T-helper 22 cell (primary cell): ENCODE data around the gene CPTP.
"Not testable (repeated sequence)": the region's sequence is repeated elsewhere in the genome, so short reads cannot be mapped to it uniquely, and the experiment has no call there.

ENCODE experiments used
- DNase-seq: peaks from one replicate; pipeline ENCODE4 v3.0.0-alpha.2; 2020; ENCODE audit warnings: low read depth

Gene CPTP

GRCh38 chr1:1307261-1307922 lies 17.2 kb upstream of the CPTP start:
- DNase-seq = no peak

DNA sequence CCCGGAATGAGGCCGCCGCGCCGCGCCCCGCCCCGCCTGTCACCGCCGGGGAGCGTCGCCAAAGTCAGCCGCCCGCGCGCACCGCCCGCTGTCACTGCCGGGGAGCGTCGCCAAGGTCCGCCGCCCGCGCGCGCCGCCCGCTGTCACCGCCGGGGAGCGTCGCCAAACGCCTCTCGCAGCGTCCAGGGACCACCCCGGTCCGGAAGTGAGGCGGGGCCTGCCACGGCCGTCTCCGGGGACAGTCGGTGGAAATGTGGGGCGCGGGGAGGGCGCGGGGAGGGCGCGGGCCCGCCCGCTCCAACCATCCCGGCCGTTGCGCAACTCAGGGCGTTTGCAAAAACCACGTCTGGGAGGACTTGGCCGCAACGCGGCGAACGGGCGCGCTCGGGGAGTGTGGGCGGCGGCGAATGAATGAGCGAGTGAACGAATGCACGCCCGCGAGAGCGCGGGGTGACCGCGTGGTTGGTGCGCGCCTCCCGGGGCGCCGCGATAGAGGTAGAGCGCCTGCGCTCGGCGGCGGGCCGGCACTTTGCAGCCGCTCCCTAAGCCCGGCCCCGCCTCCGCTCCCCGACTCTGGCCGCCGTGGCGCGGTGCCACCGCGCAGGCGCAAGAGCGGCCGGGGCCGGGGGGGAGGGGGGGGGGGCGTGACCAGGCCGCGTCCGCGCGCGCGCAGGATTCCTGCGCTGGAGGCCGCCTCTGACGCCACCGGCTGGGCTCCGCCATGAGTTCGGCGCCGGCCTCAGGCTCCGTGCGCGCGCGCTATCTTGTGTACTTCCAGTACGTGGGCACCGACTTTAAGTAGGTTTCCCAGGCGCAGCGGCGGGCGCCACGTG lies 16.5 kb upstream of the CPTP start, which contains the start of the genes ACAP3 and PUSL1:
Gene ACAP3 (minus strand): TSS at position 8 of the 833 bp plus-strand sequence. CDS start 115 bp downstream, outside the sequence.
Gene PUSL1 (plus strand): TSS at position 675 of the 833 bp plus-strand sequence. CDS start 47 bp downstream, at position 722.
- peak; percentile 82 for DNase-seq

DNA sequence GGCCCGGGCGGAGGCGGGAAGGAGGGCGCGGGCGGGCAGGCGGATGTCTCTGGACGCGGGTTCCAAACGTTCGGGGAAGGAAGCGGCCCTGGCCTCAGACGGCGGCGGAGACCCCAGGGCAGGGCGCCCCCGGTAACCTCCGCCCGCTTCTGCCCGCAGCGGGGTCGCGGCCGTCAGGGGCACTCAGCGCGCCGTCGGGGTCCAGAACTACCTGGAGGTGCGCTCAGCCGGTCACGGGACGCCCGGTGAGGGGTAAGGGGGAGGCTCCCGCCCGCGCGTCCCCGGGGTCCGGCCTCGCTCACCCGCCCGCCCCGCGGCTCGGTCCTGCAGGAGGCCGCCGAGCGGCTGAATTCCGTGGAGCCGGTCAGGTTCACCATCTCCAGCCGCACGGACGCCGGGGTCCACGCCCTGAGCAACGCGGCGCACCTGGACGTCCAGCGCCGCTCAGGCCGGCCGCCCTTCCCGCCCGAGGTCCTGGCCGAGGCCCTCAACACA lies 15.8 kb upstream of the CPTP start:
- no peak for DNase-seq

DNA sequence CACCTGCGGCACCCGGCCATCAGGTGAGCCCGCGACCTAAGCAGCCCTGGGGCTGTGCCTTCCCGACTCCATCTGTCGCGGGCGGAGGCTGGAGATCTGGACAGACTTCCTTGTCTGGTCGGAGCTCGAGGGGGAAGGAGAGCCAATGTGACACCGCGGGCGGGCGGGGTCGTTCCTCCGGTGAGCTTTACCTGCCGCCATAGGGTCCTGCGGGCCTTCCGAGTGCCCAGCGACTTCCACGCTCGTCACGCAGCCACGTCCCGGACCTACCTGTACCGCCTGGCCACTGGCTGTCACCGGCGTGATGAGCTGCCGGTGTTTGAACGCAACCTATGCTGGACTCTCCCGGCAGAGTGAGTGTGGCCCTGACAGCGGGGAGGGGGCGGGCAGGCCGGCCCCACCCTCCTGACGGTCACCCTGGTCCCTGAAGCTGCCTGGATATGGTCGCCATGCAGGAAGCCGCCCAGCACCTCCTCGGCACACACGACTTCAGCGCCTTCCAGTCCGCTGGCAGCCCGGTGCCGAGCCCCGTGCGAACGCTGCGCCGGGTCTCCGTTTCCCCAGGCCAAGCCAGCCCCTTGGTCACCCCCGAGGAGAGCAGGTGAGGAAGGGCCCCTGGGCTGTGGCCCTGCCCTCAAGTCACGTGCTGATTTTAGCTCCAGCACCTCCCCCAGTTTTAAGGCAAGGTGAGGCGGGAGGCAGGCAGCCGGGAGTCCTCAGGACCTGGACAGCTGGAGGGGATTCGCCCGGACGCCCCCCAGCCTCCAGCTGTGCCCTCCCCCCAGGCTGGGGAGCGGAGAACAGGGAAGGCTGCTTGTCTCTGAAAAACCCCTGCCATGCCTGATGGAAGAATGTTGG lies 15.1 kb upstream of the CPTP start:
- no peak for DNase-seq

DNA sequence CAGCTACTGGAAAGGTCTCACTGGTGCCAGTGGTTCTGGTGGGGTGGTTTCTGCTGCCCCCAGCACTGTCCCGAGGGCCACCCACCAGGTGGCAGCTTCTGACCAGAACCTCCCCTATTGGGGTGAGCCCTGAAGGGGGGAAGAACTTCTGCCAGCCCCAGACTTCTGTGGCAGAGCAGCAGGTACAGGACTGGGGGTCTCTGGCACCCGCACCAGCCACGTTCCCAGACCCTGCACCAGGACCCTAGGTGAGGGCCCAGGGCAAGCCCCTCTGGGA lies 14.6 kb upstream of the CPTP start:
- no peak for DNase-seq

DNA sequence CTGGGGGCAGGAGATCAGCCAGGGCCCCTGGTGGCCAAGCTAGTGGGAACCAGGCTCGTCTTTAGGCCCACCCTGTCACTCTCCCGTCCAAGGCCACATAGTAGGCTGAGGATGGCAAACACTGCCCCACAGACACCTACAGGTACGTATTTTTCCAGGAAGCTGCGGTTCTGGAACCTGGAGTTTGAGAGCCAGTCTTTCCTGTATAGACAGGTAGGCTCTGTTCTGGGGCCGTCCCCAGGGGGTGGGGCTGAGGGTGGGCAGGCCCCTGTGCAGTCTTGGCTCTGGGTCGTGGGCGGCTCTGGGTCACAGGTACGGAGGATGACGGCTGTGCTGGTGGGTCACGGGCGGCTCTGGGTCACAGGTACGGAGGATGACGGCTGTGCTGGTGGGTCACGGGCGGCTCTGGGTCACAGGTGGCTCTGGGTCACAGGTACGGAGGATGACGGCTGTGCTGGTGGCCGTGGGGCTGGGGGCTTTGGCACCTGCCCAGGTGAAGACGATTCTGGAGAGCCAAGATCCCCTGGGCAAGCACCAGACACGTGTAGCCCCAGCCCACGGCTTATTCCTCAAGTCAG lies 14.0 kb upstream of the CPTP start:
- DNase-seq = no peak

- DNase-seq = no peak
These were observed 13.2 kb upstream of the CPTP start for GRCh38 chr1:1311107-1312104.

GRCh38 chr1:1312450-1313314 lies 11.9 kb upstream of the CPTP start:
- DNase-seq = no peak

DNA sequence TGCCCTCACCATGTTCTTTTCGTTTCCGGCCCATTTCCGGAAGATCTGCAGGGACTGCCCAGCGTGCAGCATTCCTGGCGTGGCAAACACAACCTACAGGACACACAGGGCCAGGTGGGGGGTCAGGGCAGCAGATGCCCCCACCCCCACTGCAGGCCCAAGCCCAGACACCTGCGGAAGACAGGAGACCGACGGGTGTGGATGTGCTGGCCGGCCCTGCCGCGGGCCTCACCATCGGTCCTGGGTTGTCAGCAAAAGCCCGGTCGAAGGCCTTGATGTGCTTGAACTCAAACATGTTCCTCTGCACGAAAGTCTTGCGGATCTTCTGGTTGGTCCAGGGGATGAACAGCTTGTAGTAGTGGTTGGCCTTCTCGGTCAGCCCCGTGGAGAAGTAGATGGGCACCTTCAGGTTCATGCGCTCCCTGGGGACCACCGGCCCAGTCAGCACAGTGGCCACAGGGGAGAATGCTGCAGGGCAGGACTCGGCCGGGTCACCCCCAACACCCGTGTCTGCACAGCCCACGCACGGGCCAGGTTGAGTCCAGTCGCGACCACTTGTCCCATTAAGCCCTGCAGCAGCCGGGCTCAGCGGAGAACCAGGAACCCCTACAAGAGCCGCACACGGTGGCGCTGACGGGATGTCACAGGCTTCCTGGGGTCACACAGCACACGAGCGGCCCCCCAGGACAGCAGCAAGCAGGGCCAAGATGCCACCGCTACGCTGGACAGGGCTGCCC lies 10.9 kb upstream of the CPTP start:
- no peak for DNase-seq

- DNase-seq = no peak
These were observed 10.4 kb upstream of the CPTP start for GRCh38 chr1:1314237-1314586.

GRCh38 chr1:1314678-1315335 lies 9.8 kb upstream of the CPTP start:
- DNase-seq = no peak

- DNase-seq = no peak
These were observed 9.1 kb upstream of the CPTP start for GRCh38 chr1:1315435-1315954.

DNA sequence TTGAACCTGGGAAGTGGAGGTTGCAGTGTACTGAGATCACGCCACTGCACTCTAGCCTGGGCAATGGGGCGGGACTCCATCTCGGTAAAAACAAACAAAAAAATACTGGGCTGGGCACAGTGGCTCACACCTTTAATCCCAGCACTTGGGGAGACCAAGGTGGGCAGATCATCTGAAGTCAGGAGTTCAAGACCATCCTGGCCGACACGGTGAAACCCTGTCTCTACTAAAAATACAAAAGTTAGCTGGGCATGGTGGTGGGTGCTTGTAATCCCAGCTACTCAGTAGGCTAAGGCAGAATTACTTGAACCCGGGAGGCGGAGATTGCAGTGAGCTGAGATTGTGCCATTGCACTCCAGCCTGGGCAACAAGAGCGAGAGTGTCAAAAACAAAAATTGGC lies 8.4 kb upstream of the CPTP start:
- not testable (repeated sequence) for DNase-seq

DNA sequence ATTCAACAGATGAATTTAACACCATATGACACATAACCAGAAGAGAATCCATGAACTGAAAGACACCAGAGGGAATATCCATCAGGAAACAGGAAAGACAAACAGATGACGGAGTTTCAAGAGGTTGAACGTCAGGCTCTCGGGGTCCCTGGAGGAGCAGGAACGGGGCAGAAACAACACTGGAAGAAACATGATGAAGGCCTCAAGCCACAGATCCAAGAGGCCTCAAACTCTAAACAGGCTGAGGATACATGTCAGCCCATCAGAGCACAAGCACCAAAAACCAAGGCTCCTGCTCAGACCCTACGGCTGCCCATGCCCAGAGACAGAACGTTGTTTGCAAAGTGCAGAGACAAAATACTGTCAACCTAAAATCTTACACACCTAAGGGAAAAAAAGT lies 7.2 kb upstream of the CPTP start:
- DNase-seq = no peak

GRCh38 chr1:1318131-1318652 lies 6.4 kb upstream of the CPTP start:
- DNase-seq = no peak

GRCh38 chr1:1318777-1319645 lies 5.6 kb upstream of the CPTP start:
- no peak for DNase-seq

GRCh38 chr1:1319646-1319941 lies 5.0 kb upstream of the CPTP start:
- no peak for DNase-seq
